ENCODE data around the gene PBRM1. TPM values are rescaled to one million over a fixed set of nuclear protein-coding genes. Genes with fewer than 3 reads are reported as not detected.

PBRM1 gene
- total RNA-seq, 1 experiment from 2014 or later = 40.0 TPM

- ChIA-PET RAD21 (ENCODE audit: low non-redundant PET in 1 of 2, low total read pairs in 2 of 2, uncharacterized antibody in 2 of 2, unreplicated experiment in 2 of 2) (no interaction called here), POLR2A (no interaction called here), CTCF (no interaction called here)
- H3K27ac ChIP-seq (ENCODE audit: low read depth, low read length) = no peak overlapping the region
- BruUV-seq (replicated peaks) = no TSS peak
- no peaks in the 10 kb centered on the region for H3K9me3 ChIP-seq (ENCODE audit: control insufficient read depth in 1 of 2, insufficient read depth in 1 of 2, low read depth in 1 of 2, low read length in 2 of 2)
- H3K27me3 ChIP-seq (ENCODE audit: insufficient read depth, low read length) = no peaks in the 10 kb centered on the region
- no peaks in the 10 kb centered on the region for H3K9me2 ChIP-seq (ENCODE audit: insufficient read depth)
- ATAC-seq (no peak), DNase-seq (ENCODE audit: low read depth, low spot score) (no peak)
- H3K36me3 ChIP-seq (ENCODE audit: control insufficient read depth in 1 of 2, insufficient read depth in 2 of 2, low read length in 2 of 2) = peaks cover 17 to 18% of the 10 kb centered on the region in 2 experiments
- H3K4me1 ChIP-seq (ENCODE audit: control insufficient read depth in 1 of 2, insufficient read depth in 2 of 2, low read length in 2 of 2) = peaks cover 15 to 17% of the 10 kb centered on the region in 2 experiments
- intact Hi-C loops (cut with micrococcal nuclease) = no loop called here
- H2AFZ ChIP-seq (ENCODE audit: low read depth, low read length, poor library complexity, severe bottlenecking) = no peak overlapping the region
- TF ChIP-seq TCF7L2 (IDR thresholded peaks at IDR 0.05; ENCODE audit: borderline replicate concordance, extremely low read depth, insufficient read depth, insufficient read length) (no peak), POLR2AphosphoS5 (IDR thresholded peaks at IDR 0.05; ENCODE audit: low read depth, low read length) (no peak), ZBTB33 (IDR thresholded peaks at IDR 0.05; ENCODE audit: extremely low read depth, insufficient replicate concordance, low read length) (no peak), ZNF274 (IDR thresholded peaks at IDR 0.05; ENCODE audit: low read depth, low read length) (no peak), POLR2A (IDR thresholded peaks at IDR 0.05; ENCODE audit: borderline replicate concordance, extremely low read depth, insufficient read depth, insufficient read length) (no peak), CEBPB (IDR thresholded peaks at IDR 0.05; ENCODE audit: low read depth) (no peak)
- no peaks in the 10 kb centered on the region for H3K79me2 ChIP-seq (ENCODE audit: insufficient read depth, low read length)
- no peaks in the 10 kb centered on the region; the same call in 1 of the 2 replicates for H4K20me1 ChIP-seq (ENCODE audit: insufficient read depth)
- H3K4me2 ChIP-seq (ENCODE audit: low read length) = no peak overlapping the region
- H3K9ac ChIP-seq (ENCODE audit: low read length) = no peak overlapping the region
- no peak overlapping the region for H3K4me3 ChIP-seq (replicated peaks in 1 of 2; ENCODE audit: low read depth in 1 of 2, low read length in 2 of 2)
Observed at GRCh38 chr3:52563984-52564383, 121.7 kb downstream of the PBRM1 start.

Data from HCT116 (cell line).